NCI-H748 (cell line): ENCODE results near the gene LRRC34.

Experiments used
- DNase-seq: peaks from one replicate; lab custom pipeline; 2025; ENCODE audit not compliant: unreplicated experiment; lab: John Stamatoyannopoulos, UW

LRRC34 gene

GRCh38 chr3:169769287-169770181, 43.2 kb downstream of the LRRC34 start, which contains the start of gene ACTRT3:
ACTRT3 (minus strand) TSS chr3:169769561; CDS start chr3:169769520, 41 bp downstream.
- peak; percentile 88 for DNase-seq

- peak; percentile 94 for DNase-seq
Observed at GRCh38 chr3:169764882-169765612, 47.7 kb downstream of the LRRC34 start, which contains the start of gene TERC. TERC (minus strand) TSS chr3:169765060.

GRCh38 chr3:169764312-169764881, 48.3 kb downstream of the LRRC34 start:
- DNase-seq: peak; percentile 44

GRCh38 chr3:169760479-169760878, 52.2 kb downstream of the LRRC34 start:
- no peak for DNase-seq

- no peak for DNase-seq
Observed at GRCh38 chr3:169759256-169759655, 53.4 kb downstream of the LRRC34 start.

GRCh38 chr3:169758359-169758994, 54.2 kb downstream of the LRRC34 start:
- DNase-seq: no peak

GRCh38 chr3:169755488-169755887, 57.2 kb downstream of the LRRC34 start:
- DNase-seq: no peak

GRCh38 chr3:169754711-169755110, 58.0 kb downstream of the LRRC34 start:
- DNase-seq: no peak

GRCh38 chr3:169751875-169752274, 60.8 kb downstream of the LRRC34 start:
- no peak for DNase-seq

GRCh38 chr3:169750665-169751064, 62.0 kb downstream of the LRRC34 start:
- no peak for DNase-seq

GRCh38 chr3:169748670-169749069, 64.0 kb downstream of the LRRC34 start:
- no peak for DNase-seq

GRCh38 chr3:169746924-169747323, 65.8 kb downstream of the LRRC34 start:
- DNase-seq: no peak

- peak; percentile 11 for DNase-seq
Observed at GRCh38 chr3:169744366-169745054, 68.2 kb downstream of the LRRC34 start.
